IPS-18a (cell line): ENCODE results near the gene BCL2L1.

Experiments used
- H3K27ac ChIP-seq: one replicate; pipeline ENCODE4 v1.5.1; 2013; ENCODE audit warnings: low read length
- H3K27me3 ChIP-seq: one replicate; pipeline ENCODE4 v1.6.1; 2013; ENCODE audit warnings: mild to moderate bottlenecking, low read length; ENCODE audit not compliant: control insufficient read depth, insufficient read depth
- H3K36me3 ChIP-seq: one replicate; pipeline ENCODE4 v1.6.1; 2013; ENCODE audit warnings: low read depth, low read length; ENCODE audit not compliant: control insufficient read depth
- H3K4me1 ChIP-seq: one replicate; pipeline ENCODE4 v1.6.1; 2013; ENCODE audit warnings: low read depth, low read length; ENCODE audit not compliant: control insufficient read depth
- H3K4me3 ChIP-seq: one replicate; pipeline ENCODE4 v1.5.1; 2013; ENCODE audit warnings: low read length
- H3K9ac ChIP-seq: one replicate; pipeline ENCODE4 v1.6.1; 2013; ENCODE audit warnings: mild to moderate bottlenecking, low read length, moderate library complexity
- H3K9me3 ChIP-seq: one replicate; pipeline ENCODE4 v1.6.1; 2013; ENCODE audit warnings: low read depth, low read length; ENCODE audit not compliant: control insufficient read depth

The BCL2L1 gene

GRCh38 chr20:31721408-31722256 is 1.0 kb downstream of the BCL2L1 start:
- Histone ChIP-seq H3K9ac (peak overlapping the region; percentile 90), H3K27me3 (no peaks in the 10 kb centered on the region), H3K27ac (peak overlapping the region; percentile 27), H3K4me1 (peaks cover 39% of the 10 kb centered on the region), H3K36me3 (peaks cover 22% of the 10 kb centered on the region), H3K4me3 (peak overlapping the region; percentile 63), H3K9me3 (no peaks in the 10 kb centered on the region)

DNA sequence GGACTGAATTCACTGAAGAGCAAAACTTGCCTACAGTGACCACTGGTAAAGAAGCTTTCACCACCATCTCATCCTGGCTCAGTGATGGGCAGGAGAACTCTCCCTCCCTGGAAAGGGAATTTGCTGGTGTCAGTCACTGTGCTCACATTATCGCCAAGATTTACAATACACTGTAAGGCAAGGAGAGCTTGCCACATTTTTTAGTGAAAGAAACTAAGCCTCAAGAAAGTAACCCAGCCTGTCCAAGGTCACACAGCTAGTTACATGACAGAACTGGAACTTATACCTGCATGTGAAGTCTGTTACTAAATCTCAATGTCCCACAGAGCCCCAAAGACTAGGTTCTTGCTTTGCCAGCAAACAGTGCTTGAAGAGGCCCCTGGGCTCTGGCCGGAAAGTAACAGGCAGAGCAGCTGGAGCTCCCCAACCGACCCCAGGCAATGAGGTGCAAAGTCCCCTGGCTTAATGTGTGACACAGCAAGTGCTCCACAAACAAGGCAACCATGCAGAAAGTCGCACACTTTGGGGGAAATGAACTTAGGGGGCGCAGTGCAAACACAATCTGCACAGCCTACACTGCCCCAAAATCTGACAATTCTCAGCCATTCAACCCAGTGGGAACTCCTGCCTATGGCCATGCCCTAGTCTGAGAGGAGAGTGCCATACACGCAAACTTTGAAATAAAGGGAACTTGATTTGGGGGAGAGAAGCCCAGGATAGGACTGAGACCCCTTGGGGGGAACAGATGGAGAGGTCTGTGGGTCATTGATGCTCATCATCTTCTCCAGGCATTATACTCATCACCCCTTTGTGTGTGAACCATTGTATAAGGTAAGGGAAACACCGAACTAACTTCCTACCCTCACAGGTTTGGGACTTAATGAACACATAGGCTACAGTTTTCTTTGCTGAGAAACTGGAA is 1.9 kb downstream of the BCL2L1 start:
- H3K4me1 ChIP-seq: peaks cover 40% of the 10 kb centered on the region
- H3K27me3 ChIP-seq: no peaks in the 10 kb centered on the region
- peak overlapping the region; percentile 11 for H3K9ac ChIP-seq
- no peaks in the 10 kb centered on the region for H3K9me3 ChIP-seq
- H3K36me3 ChIP-seq: peaks cover 22% of the 10 kb centered on the region
- peak overlapping the region; percentile 63 for H3K4me3 ChIP-seq
- H3K27ac ChIP-seq: no peak overlapping the region

DNA sequence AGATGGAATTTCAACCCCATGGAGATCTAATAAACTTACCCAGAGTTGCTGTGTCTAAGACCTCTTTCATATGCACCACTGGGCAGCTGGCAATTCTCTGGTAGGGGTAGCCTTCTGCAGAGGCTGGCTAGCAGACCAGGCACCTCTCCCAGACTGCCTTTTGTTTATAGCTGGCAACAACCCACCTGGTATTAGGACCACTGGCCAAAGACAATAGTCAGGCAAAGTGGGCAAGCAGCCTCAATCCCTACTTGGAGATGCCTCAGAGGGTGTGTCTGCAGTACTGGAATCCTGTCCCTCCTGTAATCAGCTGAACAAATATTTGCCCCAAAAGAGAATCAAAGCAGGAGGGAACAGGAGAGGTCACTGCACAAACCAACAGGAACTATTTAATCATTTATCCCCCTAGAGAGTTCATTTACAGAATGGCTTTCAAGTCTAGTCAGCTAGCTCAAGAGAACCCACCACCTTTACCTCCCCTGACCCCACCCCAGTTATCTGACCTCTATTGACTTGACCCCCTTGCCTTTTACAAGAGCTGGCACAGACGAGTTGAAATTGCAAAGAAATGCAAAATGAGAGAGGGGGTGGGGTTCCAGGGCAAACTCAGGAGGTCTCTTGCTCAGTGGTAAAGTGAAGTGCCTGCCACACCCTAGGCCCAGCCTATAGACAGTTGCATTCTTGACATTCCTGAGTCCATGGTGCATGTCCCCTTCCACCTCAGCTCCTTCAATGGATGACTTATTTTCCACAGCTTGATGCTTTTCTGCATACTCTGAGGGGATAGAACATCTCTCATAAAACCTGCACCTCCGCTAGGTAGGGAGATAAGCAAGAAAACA is 2.8 kb downstream of the BCL2L1 start:
- Histone ChIP-seq H3K9ac (peak overlapping the region; percentile 11), H3K4me1 (peaks cover 40% of the 10 kb centered on the region), H3K27me3 (no peaks in the 10 kb centered on the region), H3K36me3 (peaks cover 22% of the 10 kb centered on the region), H3K27ac (no peak overlapping the region), H3K9me3 (no peaks in the 10 kb centered on the region), H3K4me3 (peak overlapping the region; percentile 63)

- Histone ChIP-seq H3K4me3 (peak overlapping the region; percentile 63), H3K9ac (no peak overlapping the region), H3K9me3 (no peaks in the 10 kb centered on the region), H3K4me1 (peaks cover 43% of the 10 kb centered on the region), H3K27me3 (no peaks in the 10 kb centered on the region), H3K36me3 (peaks cover 28% of the 10 kb centered on the region), H3K27ac (no peak overlapping the region)
Observed at GRCh38 chr20:31718952-31719643, 3.6 kb downstream of the BCL2L1 start.

DNA sequence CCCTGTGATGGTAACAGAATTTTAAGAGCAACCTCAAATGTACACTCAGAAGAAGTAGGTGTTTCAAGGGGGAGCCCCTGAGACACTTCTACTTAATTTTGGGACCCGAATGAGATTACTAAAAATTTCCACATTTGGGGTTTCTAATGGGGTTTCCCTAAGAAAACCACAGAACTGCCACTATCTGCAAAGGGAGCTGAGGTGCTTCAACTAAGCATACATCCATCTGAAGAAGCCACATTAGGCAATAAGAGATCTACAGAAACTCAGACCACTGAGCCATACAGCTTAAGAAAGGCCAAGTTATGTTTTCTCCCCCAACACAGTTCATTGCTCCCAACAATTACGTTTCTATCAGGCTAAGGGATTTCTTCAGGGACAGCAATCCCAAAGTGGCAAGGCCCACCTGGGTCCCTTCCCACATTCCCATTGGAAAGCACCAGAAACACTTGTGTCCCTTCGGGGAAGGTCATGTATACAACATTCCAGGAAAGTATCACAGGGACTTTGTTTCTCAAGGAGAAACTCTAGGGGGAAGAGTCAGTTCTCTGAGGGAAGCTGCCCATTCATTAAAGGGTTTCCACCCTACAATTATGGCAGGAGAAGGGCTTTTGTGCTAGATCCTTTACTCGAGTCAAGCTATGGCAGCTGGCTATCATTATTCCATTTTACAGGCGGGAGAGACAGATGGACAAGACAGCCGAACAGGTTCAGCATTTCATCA is 5.0 kb downstream of the BCL2L1 start:
- no peak overlapping the region for H3K9ac ChIP-seq
- no peaks in the 10 kb centered on the region for H3K27me3 ChIP-seq
- H3K4me1 ChIP-seq: peaks cover 57% of the 10 kb centered on the region
- H3K27ac ChIP-seq: no peak overlapping the region
- no peaks in the 10 kb centered on the region for H3K9me3 ChIP-seq
- peaks cover 33% of the 10 kb centered on the region for H3K36me3 ChIP-seq
- H3K4me3 ChIP-seq: no peak overlapping the region

DNA sequence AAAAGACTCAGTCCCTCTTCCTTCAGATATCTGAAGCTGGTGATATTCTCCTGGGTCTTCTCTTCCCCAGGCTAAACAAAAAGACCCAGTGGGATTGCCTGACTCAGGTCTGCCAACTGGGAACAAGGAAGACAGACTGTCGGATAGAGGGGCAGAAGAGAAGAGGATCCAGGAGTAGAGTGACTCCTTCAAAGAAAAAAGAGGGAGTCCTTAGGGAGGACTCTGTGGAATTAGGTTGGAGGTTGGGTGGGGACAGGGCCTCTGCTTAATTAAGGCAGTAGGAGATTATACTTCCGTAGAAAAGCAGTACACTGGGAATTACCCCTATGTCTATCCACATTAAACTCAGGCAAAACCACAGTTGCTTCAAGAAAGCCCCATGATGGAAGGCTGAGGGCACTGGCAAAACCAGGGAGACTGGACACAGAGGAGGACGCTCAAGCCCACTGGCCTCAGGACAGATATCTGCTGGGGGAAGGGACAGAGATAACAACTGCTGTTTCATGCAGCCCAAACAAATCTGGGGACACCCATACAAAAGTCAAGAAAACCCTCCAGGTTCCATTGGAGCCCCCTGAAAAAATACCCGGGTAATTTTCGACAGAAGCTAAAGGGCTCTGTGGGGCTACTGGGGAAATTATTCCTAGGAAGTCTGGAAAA is 5.7 kb downstream of the BCL2L1 start:
- Histone ChIP-seq H3K36me3 (peaks cover 33% of the 10 kb centered on the region), H3K27ac (no peak overlapping the region), H3K9ac (no peak overlapping the region), H3K4me3 (no peak overlapping the region), H3K9me3 (no peaks in the 10 kb centered on the region), H3K4me1 (peaks cover 61% of the 10 kb centered on the region), H3K27me3 (no peaks in the 10 kb centered on the region)

DNA sequence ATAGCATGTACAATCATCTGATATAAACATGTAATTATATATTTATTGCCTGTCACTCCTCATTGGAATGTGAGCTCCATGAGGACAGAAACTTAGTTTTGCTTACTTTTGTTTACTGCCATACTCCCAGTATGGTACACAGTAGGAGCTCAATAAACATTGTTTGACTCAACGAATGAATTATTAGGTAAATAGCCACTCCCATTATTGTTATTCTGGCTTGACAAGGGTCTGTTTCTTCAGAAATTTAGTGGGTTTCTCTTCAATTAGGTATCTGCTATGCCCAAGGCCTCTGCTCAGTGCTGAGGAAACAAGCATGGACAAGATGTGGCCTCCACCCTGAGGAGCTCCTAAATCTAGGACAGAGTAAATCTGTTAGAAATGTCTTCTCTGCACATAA is 6.3 kb downstream of the BCL2L1 start:
- Histone ChIP-seq H3K27me3 (no peaks in the 10 kb centered on the region), H3K36me3 (peaks cover 33% of the 10 kb centered on the region), H3K9me3 (no peaks in the 10 kb centered on the region), H3K4me3 (no peak overlapping the region), H3K9ac (no peak overlapping the region), H3K27ac (no peak overlapping the region), H3K4me1 (peaks cover 60% of the 10 kb centered on the region)

DNA sequence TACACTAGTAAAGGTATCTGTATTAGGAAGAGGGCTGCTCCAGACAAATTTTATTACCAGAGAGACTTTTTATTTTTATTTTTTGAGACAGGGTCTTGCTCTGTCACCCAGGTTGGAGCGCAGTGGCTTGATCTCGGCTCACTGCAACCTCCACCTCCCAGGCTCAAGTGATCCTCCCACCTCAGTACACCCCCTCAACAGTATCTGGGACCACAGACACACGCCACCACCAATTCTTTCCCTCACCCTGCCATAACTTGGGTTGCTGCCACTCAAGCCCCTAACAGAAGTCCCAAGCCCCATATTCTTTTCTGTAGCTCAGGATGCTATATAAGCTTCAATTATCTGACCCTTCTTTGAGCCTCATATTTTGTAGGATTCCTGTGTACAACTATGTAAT is 6.9 kb downstream of the BCL2L1 start:
- Histone ChIP-seq H3K9ac (no peak overlapping the region), H3K36me3 (peaks cover 36% of the 10 kb centered on the region)

DNA sequence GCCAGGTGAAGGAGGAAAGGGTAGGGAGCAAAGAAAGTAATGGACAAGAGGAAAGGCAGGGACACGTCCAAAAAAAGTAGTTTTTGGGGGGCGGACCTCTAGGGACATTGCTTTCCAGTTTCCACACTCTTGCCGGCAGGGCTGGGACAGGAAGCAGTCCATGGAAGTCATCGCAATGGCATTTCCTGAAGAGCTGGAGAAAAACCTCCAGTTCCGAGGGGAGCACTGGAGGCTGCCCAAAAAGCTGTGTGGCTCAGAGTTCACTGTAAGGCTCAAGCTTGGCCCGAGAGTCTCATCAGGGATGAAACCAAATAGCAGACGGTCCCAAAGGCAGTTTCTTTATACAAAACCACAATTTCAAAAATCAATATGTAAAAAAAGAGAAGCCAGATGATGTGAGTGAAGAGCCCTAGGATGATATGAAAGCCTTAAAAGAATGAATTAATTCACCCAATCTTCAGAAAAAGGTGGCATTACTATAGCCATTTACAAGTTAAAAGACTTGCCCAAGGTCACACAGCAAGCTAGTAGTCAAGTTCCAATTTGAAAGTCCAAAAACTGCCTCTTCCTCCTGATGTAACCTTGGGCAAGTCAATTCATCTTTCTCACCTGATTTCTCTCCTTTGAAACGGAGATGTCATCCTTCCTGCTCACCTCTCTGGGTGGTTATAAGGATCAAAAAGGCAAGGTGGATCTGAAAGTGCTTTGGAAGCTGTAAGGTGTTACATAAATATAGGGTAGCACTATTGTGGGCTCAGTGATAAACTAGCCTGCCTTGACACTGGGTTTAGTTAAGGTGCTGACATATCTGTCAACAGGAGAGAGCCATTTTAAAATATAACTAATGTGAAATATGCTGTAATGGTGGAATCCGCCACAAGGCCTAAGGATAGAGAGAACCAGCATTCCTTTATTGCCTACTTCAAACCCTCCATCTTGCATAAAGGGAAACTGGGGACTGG is 9.1 kb downstream of the BCL2L1 start:
- peak overlapping the region; percentile 41 for H3K27ac ChIP-seq
- H3K4me1 ChIP-seq: peaks cover 38% of the 10 kb centered on the region
- no peaks in the 10 kb centered on the region for H3K9me3 ChIP-seq
- peaks cover 18% of the 10 kb centered on the region for H3K36me3 ChIP-seq
- peak overlapping the region; percentile 20 for H3K9ac ChIP-seq
- H3K4me3 ChIP-seq: peak overlapping the region; percentile 45
- no peaks in the 10 kb centered on the region for H3K27me3 ChIP-seq

More for the DNA sequence above, 6.9 kb downstream of the BCL2L1 start:
- no peak overlapping the region for H3K4me3 ChIP-seq
- peaks cover 54% of the 10 kb centered on the region for H3K4me1 ChIP-seq
- no peaks in the 10 kb centered on the region for H3K27me3 ChIP-seq
- H3K9me3 ChIP-seq: no peaks in the 10 kb centered on the region
- H3K27ac ChIP-seq: no peak overlapping the region
